CD4-positive, alpha-beta T cell treated with Interleukin-6 at 100 ng/mL for 8 hours (primary cell): ENCODE measurements around the gene LMO7.

ENCODE experiments used
- DNase-seq: peaks from one replicate; pipeline ENCODE4 v3.0.0-alpha.2; 2020; ENCODE audit warnings: mixed read lengths, low spot score

LMO7 gene

GRCh38 chr13:75896271-75896670 lies 260.1 kb downstream of the LMO7 start:
- no peak for DNase-seq

- DNase-seq: no peak
These were observed 261.3 kb downstream of the LMO7 start for GRCh38 chr13:75897386-75897785.

GRCh38 chr13:75901501-75901900 lies 265.4 kb downstream of the LMO7 start:
- no peak for DNase-seq

GRCh38 chr13:75902166-75903104 lies 266.3 kb downstream of the LMO7 start:
- DNase-seq: no peak

GRCh38 chr13:75904012-75904411 lies 267.9 kb downstream of the LMO7 start:
- DNase-seq: no peak

GRCh38 chr13:75906315-75906714 lies 270.2 kb downstream of the LMO7 start:
- no peak for DNase-seq

- DNase-seq: no peak
These were observed 270.9 kb downstream of the LMO7 start for GRCh38 chr13:75907044-75907443.

- no peak for DNase-seq
These were observed 272.0 kb downstream of the LMO7 start for GRCh38 chr13:75908141-75908540.
